HTERT RPE-1 (cell line): ENCODE results near the gene PRTFDC1.

Source experiments
- in situ Hi-C: fragments of 300-500 bp; cut with MboI; formaldehyde crosslinking; loops from 4 replicates; pipeline ENCODE4 v1.14.3; 2020; ENCODE audit warnings: low sequenced_read_pairs

Gene PRTFDC1

GRCh38 chr10:24804956-24805355 lies 147.4 kb downstream of the PRTFDC1 start:
- in situ Hi-C loops, result no loop called here

GRCh38 chr10:24804392-24804791 lies 148.0 kb downstream of the PRTFDC1 start:
- in situ Hi-C loops, result no loop called here

- in situ Hi-C loops, result no loop called here
Observed at GRCh38 chr10:24802378-24802777, 150.0 kb downstream of the PRTFDC1 start.

- in situ Hi-C loops, result no loop called here
Observed at GRCh38 chr10:24800861-24801260, 151.5 kb downstream of the PRTFDC1 start.
